Astrocyte of the cerebellum (primary cell): ENCODE results near the gene PLA2G15.

Experiments used
- DNase-seq: peaks from one replicate; pipeline ENCODE4 v3.0.0-alpha.2; 2011; ENCODE audit warnings: low read depth
- H3K4me3 ChIP-seq: 2 replicates; pipeline ENCODE4 v1.5.1; 2011; ENCODE audit warnings: mild to moderate bottlenecking, low read depth, low read length, moderate library complexity
- in situ Hi-C: cut with HindIII; loops from 2 replicates; pipeline ENCODE4 v1.10.0; 2017; ENCODE audit warnings: low sequenced_read_pairs
- TF ChIP-seq, protein P1 (sequence below): IDR thresholded peaks from 2 replicates; pipeline ENCODE4 v1.5.1; 2012; ENCODE audit warnings: low read length, low read depth, moderate library complexity, mild to moderate bottlenecking; ENCODE audit errors: missing control alignments

PLA2G15 gene

GRCh38 chr16:68247932-68248331 lies 2.8 kb downstream of the PLA2G15 start:
- no peak overlapping the region for H3K4me3 ChIP-seq
- TF ChIP-seq, protein P1, sequence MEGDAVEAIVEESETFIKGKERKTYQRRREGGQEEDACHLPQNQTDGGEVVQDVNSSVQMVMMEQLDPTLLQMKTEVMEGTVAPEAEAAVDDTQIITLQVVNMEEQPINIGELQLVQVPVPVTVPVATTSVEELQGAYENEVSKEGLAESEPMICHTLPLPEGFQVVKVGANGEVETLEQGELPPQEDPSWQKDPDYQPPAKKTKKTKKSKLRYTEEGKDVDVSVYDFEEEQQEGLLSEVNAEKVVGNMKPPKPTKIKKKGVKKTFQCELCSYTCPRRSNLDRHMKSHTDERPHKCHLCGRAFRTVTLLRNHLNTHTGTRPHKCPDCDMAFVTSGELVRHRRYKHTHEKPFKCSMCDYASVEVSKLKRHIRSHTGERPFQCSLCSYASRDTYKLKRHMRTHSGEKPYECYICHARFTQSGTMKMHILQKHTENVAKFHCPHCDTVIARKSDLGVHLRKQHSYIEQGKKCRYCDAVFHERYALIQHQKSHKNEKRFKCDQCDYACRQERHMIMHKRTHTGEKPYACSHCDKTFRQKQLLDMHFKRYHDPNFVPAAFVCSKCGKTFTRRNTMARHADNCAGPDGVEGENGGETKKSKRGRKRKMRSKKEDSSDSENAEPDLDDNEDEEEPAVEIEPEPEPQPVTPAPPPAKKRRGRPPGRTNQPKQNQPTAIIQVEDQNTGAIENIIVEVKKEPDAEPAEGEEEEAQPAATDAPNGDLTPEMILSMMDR: no peak
- DNase-seq: no peak
- in situ Hi-C loops: loop anchor here (5.0 kb wide), 1 partner anchor 84 kb away; no protein-coding TSS in a partner anchor

- H3K4me3 ChIP-seq: no peak overlapping the region
- in situ Hi-C loops: loop anchor here (5.0 kb wide), 1 partner anchor 83 kb away; no protein-coding TSS in a partner anchor
- TF ChIP-seq, protein P1: no peak
- DNase-seq: no peak
Observed at GRCh38 chr16:68249371-68249770, 4.2 kb downstream of the PLA2G15 start.

DNA sequence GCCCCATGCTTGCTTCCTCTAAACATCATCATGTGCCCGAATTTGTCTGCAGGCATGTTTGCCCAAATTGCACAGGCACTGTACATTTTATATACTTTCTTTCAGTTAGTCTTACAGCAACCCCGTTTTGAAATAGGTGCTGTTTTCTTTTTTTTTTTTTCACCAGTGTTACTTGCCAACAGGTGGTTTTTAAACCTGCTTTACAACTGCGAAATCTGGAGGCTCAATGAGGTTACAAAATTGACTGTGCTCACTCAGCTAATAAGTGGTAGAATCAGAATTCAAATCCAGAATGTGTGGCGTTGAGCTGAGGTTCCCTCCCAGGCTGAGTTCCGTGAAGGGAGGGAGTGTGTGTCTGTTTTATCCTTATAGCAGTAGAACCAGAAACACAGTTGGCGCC lies 5.8 kb downstream of the PLA2G15 start:
- DNase-seq: no peak
- no peak overlapping the region for H3K4me3 ChIP-seq
- in situ Hi-C loops: no loop called here
- TF ChIP-seq, protein P1: no peak

- TF ChIP-seq, protein P1: no peak
- no peak for DNase-seq
- in situ Hi-C loops: no loop called here
- no peak overlapping the region for H3K4me3 ChIP-seq
Observed at GRCh38 chr16:68251832-68252231, 6.7 kb downstream of the PLA2G15 start.

DNA sequence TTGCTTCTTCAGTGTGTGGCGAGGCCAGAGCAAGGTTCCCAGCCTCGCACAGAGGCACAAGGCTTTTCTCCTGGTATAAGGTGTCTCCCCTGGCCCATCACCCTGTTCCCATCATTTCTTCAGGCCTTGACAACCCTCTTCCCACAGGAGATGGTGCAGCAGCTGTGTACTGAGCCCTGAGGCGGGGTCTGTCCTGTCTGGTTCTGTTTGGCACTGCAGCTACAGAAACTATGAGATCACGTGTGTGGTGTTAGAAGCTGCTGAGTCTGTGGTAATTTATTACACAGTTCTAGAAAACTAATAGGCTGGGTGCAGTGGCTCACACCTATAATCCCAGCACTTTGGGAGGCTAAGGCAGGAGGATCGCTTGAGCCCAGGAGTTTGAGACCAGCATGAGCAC lies 7.2 kb downstream of the PLA2G15 start:
- no peak for DNase-seq
- H3K4me3 ChIP-seq: no peak overlapping the region
- in situ Hi-C loops: no loop called here
- TF ChIP-seq, protein P1: no peak

DNA sequence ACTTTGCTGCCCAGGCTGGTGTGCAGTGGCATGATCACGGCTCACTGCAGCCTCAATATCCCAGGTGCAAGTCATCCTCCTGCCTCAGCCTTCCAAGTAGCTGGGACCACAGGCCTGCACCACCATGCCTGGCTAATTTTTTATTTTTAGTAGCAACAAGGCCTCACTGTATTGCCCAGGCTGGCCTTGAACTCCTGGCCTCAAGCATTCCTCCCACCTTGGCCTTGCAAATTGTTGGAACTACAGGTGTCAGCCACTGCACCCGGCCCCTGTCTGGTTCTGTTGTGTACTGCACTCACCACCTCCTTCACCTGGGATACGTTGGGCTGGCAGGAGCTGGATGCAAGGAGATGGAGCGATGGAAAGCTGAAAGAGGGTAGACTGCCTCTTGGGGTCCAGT lies 8.5 kb downstream of the PLA2G15 start:
- TF ChIP-seq, protein P1: no peak
- no peak for DNase-seq
- in situ Hi-C loops: no loop called here
- no peak overlapping the region for H3K4me3 ChIP-seq

DNA sequence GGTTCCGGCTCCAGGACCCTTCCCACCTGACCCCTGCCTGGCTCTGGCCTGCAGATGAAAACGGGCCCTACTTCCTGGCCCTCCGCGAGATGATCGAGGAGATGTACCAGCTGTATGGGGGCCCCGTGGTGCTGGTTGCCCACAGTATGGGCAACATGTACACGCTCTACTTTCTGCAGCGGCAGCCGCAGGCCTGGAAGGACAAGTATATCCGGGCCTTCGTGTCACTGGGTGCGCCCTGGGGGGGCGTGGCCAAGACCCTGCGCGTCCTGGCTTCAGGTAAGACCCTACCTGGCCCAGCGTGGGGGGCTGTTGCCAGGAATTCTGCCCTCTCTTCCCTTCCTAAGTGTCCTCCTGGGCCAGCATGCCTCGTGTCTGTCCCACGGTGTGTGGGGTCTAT lies 10.5 kb downstream of the PLA2G15 start:
- TF ChIP-seq, protein P1: no peak
- no peak overlapping the region for H3K4me3 ChIP-seq
- DNase-seq: no peak
- in situ Hi-C loops: no loop called here
